ENCODE measurements around the gene SLC7A11. TPM values are rescaled to one million over a fixed set of nuclear protein-coding genes. Genes with fewer than 3 reads are reported as not detected.
A peak's percentile ranks its signal among the peaks of the same experiment; 100 is the strongest.
"Not testable (repeated sequence)": the region's sequence is repeated elsewhere in the genome, so short reads cannot be mapped to it uniquely, and the experiment has no call there.

SLC7A11 gene
- total RNA-seq, 1 donor = 55.7 TPM

DNA sequence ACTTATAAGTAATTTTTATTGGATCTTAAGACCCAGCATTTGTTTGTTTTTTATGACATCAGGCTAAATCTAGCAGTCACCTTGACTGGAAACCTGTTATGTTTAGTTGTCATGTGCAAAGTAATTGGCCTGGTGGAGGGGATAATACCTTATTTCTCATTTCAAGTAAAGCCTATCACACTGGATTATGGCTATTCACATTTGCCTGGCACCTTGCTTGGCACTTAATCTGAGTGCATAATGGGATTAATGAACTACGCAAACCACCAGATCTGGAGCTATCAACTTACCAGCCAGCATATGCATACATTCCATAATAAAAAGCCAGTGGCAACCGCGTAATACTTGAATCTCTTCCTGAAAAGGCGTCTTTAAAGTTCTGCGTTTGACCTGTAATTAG, 23.2 kb downstream of the SLC7A11 start:
- H3K79me2 ChIP-seq (ENCODE audit: insufficient read depth, low read length) = no peaks in the 10 kb centered on the region
- H3K27me3 ChIP-seq (ENCODE audit: insufficient read depth, low read length) = no peaks in the 10 kb centered on the region
- no peaks in the 10 kb centered on the region for H3K9me3 ChIP-seq (ENCODE audit: low read depth, low read length)
- H3K27ac ChIP-seq (ENCODE audit: low read depth, low read length) = no peak overlapping the region
- no peaks in the 10 kb centered on the region for H4K20me1 ChIP-seq (ENCODE audit: insufficient read depth, low read length)
- peaks cover 3% of the 10 kb centered on the region for H3K36me3 ChIP-seq (ENCODE audit: insufficient read depth, low read length)
- H3K4me2 ChIP-seq (ENCODE audit: insufficient read depth, low read length) = no peak overlapping the region
- H3K4me1 ChIP-seq (ENCODE audit: insufficient read depth, low read length) = peaks cover 14% of the 10 kb centered on the region
- TF ChIP-seq, protein P1, sequence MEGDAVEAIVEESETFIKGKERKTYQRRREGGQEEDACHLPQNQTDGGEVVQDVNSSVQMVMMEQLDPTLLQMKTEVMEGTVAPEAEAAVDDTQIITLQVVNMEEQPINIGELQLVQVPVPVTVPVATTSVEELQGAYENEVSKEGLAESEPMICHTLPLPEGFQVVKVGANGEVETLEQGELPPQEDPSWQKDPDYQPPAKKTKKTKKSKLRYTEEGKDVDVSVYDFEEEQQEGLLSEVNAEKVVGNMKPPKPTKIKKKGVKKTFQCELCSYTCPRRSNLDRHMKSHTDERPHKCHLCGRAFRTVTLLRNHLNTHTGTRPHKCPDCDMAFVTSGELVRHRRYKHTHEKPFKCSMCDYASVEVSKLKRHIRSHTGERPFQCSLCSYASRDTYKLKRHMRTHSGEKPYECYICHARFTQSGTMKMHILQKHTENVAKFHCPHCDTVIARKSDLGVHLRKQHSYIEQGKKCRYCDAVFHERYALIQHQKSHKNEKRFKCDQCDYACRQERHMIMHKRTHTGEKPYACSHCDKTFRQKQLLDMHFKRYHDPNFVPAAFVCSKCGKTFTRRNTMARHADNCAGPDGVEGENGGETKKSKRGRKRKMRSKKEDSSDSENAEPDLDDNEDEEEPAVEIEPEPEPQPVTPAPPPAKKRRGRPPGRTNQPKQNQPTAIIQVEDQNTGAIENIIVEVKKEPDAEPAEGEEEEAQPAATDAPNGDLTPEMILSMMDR (IDR thresholded peaks at IDR 0.05; ENCODE audit: extremely low read depth, low read depth, low read length) = no peak
- no peak overlapping the region for H3K4me3 ChIP-seq (ENCODE audit: insufficient read depth, low read length)
- DNase-seq (ENCODE audit: insufficient read length, low spot score, missing footprints) = no peak
- H2AFZ ChIP-seq (ENCODE audit: low read length) = no peak overlapping the region

- Histone ChIP-seq H3K9me3 (ENCODE audit: low read depth, low read length) (no peaks in the 10 kb centered on the region), H3K36me3 (ENCODE audit: insufficient read depth, low read length) (peaks cover 3% of the 10 kb centered on the region), H3K4me2 (ENCODE audit: insufficient read depth, low read length) (no peak overlapping the region), H3K4me3 (ENCODE audit: insufficient read depth, low read length) (no peak overlapping the region), H2AFZ (ENCODE audit: low read length) (no peak overlapping the region), H3K79me2 (ENCODE audit: insufficient read depth, low read length) (no peaks in the 10 kb centered on the region), H4K20me1 (ENCODE audit: insufficient read depth, low read length) (no peaks in the 10 kb centered on the region), H3K4me1 (ENCODE audit: insufficient read depth, low read length) (peaks cover 9% of the 10 kb centered on the region), H3K27me3 (ENCODE audit: insufficient read depth, low read length) (no peaks in the 10 kb centered on the region), H3K27ac (ENCODE audit: low read depth, low read length) (no peak overlapping the region)
- TF ChIP-seq, protein P1 (IDR thresholded peaks at IDR 0.05; ENCODE audit: extremely low read depth, low read depth, low read length) = no peak
- DNase-seq (ENCODE audit: insufficient read length, low spot score, missing footprints) = no peak
Measured at GRCh38 chr4:138217567-138217966, 24.6 kb downstream of the SLC7A11 start.

- peaks cover 3% of the 10 kb centered on the region for H3K36me3 ChIP-seq (ENCODE audit: insufficient read depth, low read length)
- TF ChIP-seq, protein P1 (IDR thresholded peaks at IDR 0.05; ENCODE audit: extremely low read depth, low read depth, low read length) = no peak
Measured at GRCh38 chr4:138216272-138216867, 25.8 kb downstream of the SLC7A11 start.

GRCh38 chr4:138210576-138210975, 31.6 kb downstream of the SLC7A11 start:
- H3K4me3 ChIP-seq (ENCODE audit: insufficient read depth, low read length); H3K36me3 ChIP-seq (ENCODE audit: insufficient read depth, low read length); H3K79me2 ChIP-seq (ENCODE audit: insufficient read depth, low read length); H2AFZ ChIP-seq (ENCODE audit: low read length); H3K4me2 ChIP-seq (ENCODE audit: insufficient read depth, low read length); H3K4me1 ChIP-seq (ENCODE audit: insufficient read depth, low read length); H3K27me3 ChIP-seq (ENCODE audit: insufficient read depth, low read length); H4K20me1 ChIP-seq (ENCODE audit: insufficient read depth, low read length); DNase-seq (ENCODE audit: insufficient read length, low spot score, missing footprints); H3K9me3 ChIP-seq (ENCODE audit: low read depth, low read length): not testable (repeated sequence)
- H3K27ac ChIP-seq (ENCODE audit: low read depth, low read length) = peak overlapping the region; percentile 22

More at GRCh38 chr4:138216272-138216867, 25.8 kb downstream of the SLC7A11 start:
- no peaks in the 10 kb centered on the region for H3K27me3 ChIP-seq (ENCODE audit: insufficient read depth, low read length)
- H3K9me3 ChIP-seq (ENCODE audit: low read depth, low read length) = no peaks in the 10 kb centered on the region
- H3K4me1 ChIP-seq (ENCODE audit: insufficient read depth, low read length) = no peaks in the 10 kb centered on the region
- no peak overlapping the region for H3K4me2 ChIP-seq (ENCODE audit: insufficient read depth, low read length)
- H3K4me3 ChIP-seq (ENCODE audit: insufficient read depth, low read length) = no peak overlapping the region
- no peaks in the 10 kb centered on the region for H4K20me1 ChIP-seq (ENCODE audit: insufficient read depth, low read length)
- H3K27ac ChIP-seq (ENCODE audit: low read depth, low read length) = no peak overlapping the region
- H2AFZ ChIP-seq (ENCODE audit: low read length) = no peak overlapping the region
- DNase-seq (ENCODE audit: insufficient read length, low spot score, missing footprints) = no peak
- H3K79me2 ChIP-seq (ENCODE audit: insufficient read depth, low read length) = no peaks in the 10 kb centered on the region
